Smooth muscle cell of the brain vasculature (primary cell): Measurements from ENCODE around the gene HYAL3.
"Not testable (repeated sequence)": the region's sequence is repeated elsewhere in the genome, so short reads cannot be mapped to it uniquely, and the experiment has no call there.

ENCODE experiments used
- DNase-seq: peaks from one replicate; pipeline ENCODE4 v3.0.0-alpha.2; 2012; ENCODE audit warnings: low read depth, low spot score

HYAL3 gene

GRCh38 chr3:50270422-50271224 lies 28.6 kb downstream of the HYAL3 start:
- DNase-seq, result no peak

- no peak for DNase-seq
Observed at GRCh38 chr3:50269977-50270413, 29.2 kb downstream of the HYAL3 start.

- DNase-seq, result no peak
Observed at GRCh38 chr3:50269460-50269859, 29.7 kb downstream of the HYAL3 start.

- DNase-seq, result no peak
Observed at GRCh38 chr3:50268703-50269451, 30.3 kb downstream of the HYAL3 start, which contains the start of gene SEMA3B. Gene SEMA3B (plus strand): TSS chr3:50269147. CDS start chr3:50269241, 94 bp downstream.

GRCh38 chr3:50268276-50268675 lies 30.9 kb downstream of the HYAL3 start:
- DNase-seq, result no peak

- DNase-seq, result no peak
Observed at GRCh38 chr3:50267280-50267913, 31.8 kb downstream of the HYAL3 start.

GRCh38 chr3:50266836-50267235 lies 32.4 kb downstream of the HYAL3 start:
- DNase-seq, result no peak

- DNase-seq, result no peak
Observed at GRCh38 chr3:50266017-50266416, 33.2 kb downstream of the HYAL3 start.

GRCh38 chr3:50265571-50265970 lies 33.6 kb downstream of the HYAL3 start:
- no peak for DNase-seq

- DNase-seq, result no peak
Observed at GRCh38 chr3:50264964-50265485, 34.2 kb downstream of the HYAL3 start.

GRCh38 chr3:50264383-50264963 lies 34.7 kb downstream of the HYAL3 start:
- DNase-seq, result peak; percentile 89

- no peak for DNase-seq
Observed at GRCh38 chr3:50263478-50264382, 35.5 kb downstream of the HYAL3 start.

- DNase-seq, result no peak
Observed at GRCh38 chr3:50262778-50263177, 36.4 kb downstream of the HYAL3 start.

- DNase-seq, result not testable (repeated sequence)
Observed at GRCh38 chr3:50262200-50262599, 37.0 kb downstream of the HYAL3 start.

GRCh38 chr3:50261505-50261904 lies 37.7 kb downstream of the HYAL3 start:
- DNase-seq, result no peak

- DNase-seq, result no peak
Observed at GRCh38 chr3:50260942-50261441, 38.2 kb downstream of the HYAL3 start.

- no peak for DNase-seq
Observed at GRCh38 chr3:50260027-50260941, 38.9 kb downstream of the HYAL3 start.

- no peak for DNase-seq
Observed at GRCh38 chr3:50259432-50260026, 39.7 kb downstream of the HYAL3 start.

GRCh38 chr3:50258979-50259378 lies 40.2 kb downstream of the HYAL3 start:
- no peak for DNase-seq
